ENCODE results near the gene FABP3. TPM values are rescaled to one million over a fixed set of nuclear protein-coding genes. Genes with fewer than 3 reads are reported as not detected.
A peak's percentile ranks its signal among the peaks of the same experiment; 100 is the strongest.

Gene FABP3
- polyA plus RNA-seq, 1 experiment = 14.5 TPM

DNA sequence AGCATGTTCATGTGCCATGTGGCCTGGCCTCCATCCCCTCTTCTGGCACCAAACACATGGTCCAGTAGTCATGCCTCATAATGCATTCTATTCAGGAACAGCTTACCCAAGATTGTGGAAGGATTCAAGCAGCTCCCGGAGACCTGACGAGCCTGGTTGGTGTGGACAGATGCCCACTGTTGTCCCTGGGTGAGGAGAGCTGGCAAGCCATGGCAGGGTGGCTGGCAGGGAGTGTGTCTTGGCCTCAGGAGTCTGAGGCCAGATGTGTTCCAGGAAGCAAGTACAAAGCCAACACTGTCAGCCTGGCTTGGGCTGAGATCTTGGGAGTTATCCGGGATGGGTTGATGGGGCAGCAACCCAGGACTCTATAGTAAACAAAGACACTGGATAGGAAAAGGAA, 7.3 kb upstream of the FABP3 start:
- ChIA-PET CTCF (interaction anchor here (1.7 kb wide), 1 partner anchor 15 kb away, joined by 5 read pairs; no protein-coding TSS in a partner anchor), POLR2A (no interaction called here)
- H3K9me3 ChIP-seq (ENCODE audit: control insufficient read depth, insufficient read depth, low read length) = no peaks in the 10 kb centered on the region
- no peak overlapping the region for H3K27ac ChIP-seq (ENCODE audit: low read depth, low read length)
- no peaks in the 10 kb centered on the region for H3K27me3 ChIP-seq (ENCODE audit: control insufficient read depth, insufficient read depth, low read length)
- TF ChIP-seq, protein P1, sequence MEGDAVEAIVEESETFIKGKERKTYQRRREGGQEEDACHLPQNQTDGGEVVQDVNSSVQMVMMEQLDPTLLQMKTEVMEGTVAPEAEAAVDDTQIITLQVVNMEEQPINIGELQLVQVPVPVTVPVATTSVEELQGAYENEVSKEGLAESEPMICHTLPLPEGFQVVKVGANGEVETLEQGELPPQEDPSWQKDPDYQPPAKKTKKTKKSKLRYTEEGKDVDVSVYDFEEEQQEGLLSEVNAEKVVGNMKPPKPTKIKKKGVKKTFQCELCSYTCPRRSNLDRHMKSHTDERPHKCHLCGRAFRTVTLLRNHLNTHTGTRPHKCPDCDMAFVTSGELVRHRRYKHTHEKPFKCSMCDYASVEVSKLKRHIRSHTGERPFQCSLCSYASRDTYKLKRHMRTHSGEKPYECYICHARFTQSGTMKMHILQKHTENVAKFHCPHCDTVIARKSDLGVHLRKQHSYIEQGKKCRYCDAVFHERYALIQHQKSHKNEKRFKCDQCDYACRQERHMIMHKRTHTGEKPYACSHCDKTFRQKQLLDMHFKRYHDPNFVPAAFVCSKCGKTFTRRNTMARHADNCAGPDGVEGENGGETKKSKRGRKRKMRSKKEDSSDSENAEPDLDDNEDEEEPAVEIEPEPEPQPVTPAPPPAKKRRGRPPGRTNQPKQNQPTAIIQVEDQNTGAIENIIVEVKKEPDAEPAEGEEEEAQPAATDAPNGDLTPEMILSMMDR (IDR thresholded peaks at IDR 0.05; ENCODE audit: low read depth, low read length) = no peak
- H3K4me3 ChIP-seq (ENCODE audit: low read depth, low read length) = no peak overlapping the region
- no peak for DNase-seq (ENCODE audit: low read depth, low spot score)

DNA sequence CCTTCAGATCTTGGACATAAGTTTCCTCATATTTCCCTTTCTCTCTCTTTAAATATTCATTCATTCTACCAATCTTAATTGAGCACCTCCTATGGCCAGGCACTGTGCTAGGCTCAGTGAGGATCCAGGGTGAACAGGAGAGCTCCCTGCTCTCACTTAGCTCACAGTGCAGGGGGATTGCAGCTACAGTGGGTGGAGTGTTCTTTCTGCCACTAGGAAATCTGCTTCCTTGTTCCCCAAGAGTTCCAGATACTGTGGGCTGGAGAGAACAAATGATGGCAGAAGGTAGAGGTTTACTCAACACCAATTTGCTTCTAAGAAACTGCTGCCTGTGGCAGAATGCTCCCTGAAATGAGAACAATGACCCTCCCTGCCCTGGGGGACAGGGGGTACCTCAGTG, 5.1 kb upstream of the FABP3 start:
- H3K9me3 ChIP-seq (ENCODE audit: control insufficient read depth, insufficient read depth, low read length) = no peaks in the 10 kb centered on the region
- no peaks in the 10 kb centered on the region for H3K27me3 ChIP-seq (ENCODE audit: control insufficient read depth, insufficient read depth, low read length)
- no peak overlapping the region for H3K4me3 ChIP-seq (ENCODE audit: low read depth, low read length)
- no peak for DNase-seq (ENCODE audit: low read depth, low spot score)
- TF ChIP-seq, protein P1 (IDR thresholded peaks at IDR 0.05; ENCODE audit: low read depth, low read length) = no peak
- H3K27ac ChIP-seq (ENCODE audit: low read depth, low read length) = no peak overlapping the region
- POLR2A ChIA-PET = no interaction called here
- CTCF ChIA-PET = interaction anchor here (1.8 kb wide), 2 partner anchors 44 to 171 kb away, joined by 5 to 8 read pairs; no protein-coding TSS in a partner anchor

DNA sequence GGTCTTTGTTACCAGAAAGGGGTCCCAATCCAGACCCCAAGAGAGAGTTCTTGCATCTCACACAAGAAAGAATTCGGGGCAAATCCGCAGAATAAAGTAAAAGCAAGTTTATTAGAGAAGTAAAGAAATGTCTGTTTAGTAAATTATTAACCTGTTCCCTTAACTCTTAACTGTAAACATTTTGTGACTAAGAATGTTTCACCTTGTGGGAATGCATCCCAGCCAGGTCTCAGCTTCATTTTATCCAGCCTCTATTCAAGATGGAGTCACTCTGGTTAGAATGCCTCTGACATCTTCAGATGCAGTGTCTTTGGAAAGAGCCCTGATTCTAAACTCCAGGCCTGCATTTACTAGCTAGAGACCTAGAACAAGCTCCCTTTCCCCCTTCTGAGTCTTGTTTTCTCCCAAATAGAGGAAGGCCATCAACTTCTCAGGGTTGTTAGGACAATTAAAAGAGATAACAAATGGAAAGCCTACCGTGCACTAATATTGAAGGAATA, 4.5 kb upstream of the FABP3 start:
- no peak for DNase-seq (ENCODE audit: low read depth, low spot score)
- Histone ChIP-seq H3K27ac (ENCODE audit: low read depth, low read length) (peak overlapping the region; percentile 12), H3K27me3 (ENCODE audit: control insufficient read depth, insufficient read depth, low read length) (no peaks in the 10 kb centered on the region), H3K4me3 (ENCODE audit: low read depth, low read length) (no peak overlapping the region), H3K9me3 (ENCODE audit: control insufficient read depth, insufficient read depth, low read length) (no peaks in the 10 kb centered on the region)
- ChIA-PET POLR2A (interaction anchor here (0.8 to 1.0 kb wide), 3 partner anchors 14 to 94 kb away, joined by 3 read pairs; no protein-coding TSS in a partner anchor), CTCF (interaction anchor here (0.7 to 1.9 kb wide), 5 partner anchors 17 to 172 kb away, joined by 3 to 8 read pairs (median 5); no protein-coding TSS in a partner anchor)
- TF ChIP-seq, protein P1 (IDR thresholded peaks at IDR 0.05; ENCODE audit: low read depth, low read length) = no peak

DNA sequence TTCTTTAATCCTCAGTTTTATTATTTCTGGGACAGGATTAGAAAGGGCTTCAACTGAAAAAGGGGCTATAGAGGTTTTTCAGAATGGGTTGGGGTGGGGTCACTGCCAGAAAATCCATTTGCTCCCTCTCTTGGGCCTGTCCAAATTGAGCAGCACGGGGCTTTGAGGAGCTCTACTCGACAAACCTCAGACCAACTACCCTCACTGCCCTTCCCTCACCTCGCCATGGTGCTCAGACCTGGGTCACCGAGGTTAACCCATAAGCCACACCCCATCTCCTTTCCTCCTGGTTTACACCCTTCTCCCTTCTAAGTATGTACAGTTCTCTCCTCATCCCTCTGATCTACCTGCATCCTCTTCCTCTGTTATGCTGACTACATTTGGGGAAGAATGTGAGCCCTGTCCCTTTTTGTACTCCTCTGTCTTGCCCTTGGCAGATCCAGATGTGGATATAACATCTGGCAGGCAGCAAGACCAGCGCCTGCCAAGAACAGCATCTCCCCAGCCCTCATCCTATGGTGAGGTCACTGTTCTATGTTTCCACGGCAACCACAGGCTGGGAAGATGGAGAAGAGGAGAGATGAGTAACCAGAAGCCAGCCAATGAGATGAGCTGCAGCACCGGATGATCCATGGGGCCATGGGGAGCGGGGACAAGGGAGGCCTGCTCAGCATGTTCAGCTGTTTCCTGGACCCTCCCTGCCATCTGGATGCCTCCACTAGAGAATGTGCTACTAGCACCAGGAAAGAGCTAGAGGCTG, 3.7 kb upstream of the FABP3 start:
- DNase-seq (ENCODE audit: low read depth, low spot score) = peak; percentile 89
- TF ChIP-seq, protein P1 (IDR thresholded peaks at IDR 0.05; ENCODE audit: low read depth, low read length) = no peak
- Histone ChIP-seq H3K4me3 (ENCODE audit: low read depth, low read length) (no peak overlapping the region), H3K27ac (ENCODE audit: low read depth, low read length) (peak overlapping the region; percentile 39), H3K9me3 (ENCODE audit: control insufficient read depth, insufficient read depth, low read length) (no peaks in the 10 kb centered on the region), H3K27me3 (ENCODE audit: control insufficient read depth, insufficient read depth, low read length) (no peaks in the 10 kb centered on the region)
- POLR2A ChIA-PET = interaction anchor here (0.8 to 1.1 kb wide), 4 partner anchors 14 to 93 kb away, joined by 3 read pairs; no protein-coding TSS in a partner anchor
- CTCF ChIA-PET = interaction anchor here (0.5 to 1.9 kb wide), 6 partner anchors 18 to 217 kb away, joined by 3 to 8 read pairs (median 4); no protein-coding TSS in a partner anchor
